ENCODE data around the gene NT5DC3.

DNA sequence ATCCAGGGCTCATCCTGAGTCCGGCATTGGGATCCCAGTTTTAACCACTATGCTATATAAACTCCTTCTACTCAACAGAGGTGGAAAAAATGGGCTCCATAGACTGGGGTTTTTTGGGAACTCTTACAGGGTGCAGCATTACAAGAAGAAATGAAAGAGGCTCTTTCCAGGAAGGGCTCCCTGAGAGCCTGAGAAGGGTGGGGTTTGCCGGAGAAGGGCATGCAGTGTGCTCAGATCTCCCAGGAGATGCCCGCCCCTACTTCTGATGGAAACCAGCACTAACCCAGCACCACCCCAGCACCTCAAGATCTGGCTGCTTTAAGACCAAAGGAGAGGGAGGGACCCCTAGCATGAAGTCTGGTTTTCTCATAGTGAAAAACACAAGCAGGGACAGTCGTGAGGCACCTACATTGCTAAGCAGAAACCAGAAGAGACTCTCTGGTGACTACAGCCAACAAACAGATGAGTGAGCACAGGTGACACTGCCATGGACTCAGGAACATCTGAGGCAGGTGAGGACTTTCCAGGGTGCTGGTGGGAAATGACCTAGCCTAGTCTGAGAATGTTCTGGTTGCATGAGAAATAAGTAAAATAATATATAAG is 45.3 kb upstream of the NT5DC3 start:
- TF ChIP-seq, protein P1, sequence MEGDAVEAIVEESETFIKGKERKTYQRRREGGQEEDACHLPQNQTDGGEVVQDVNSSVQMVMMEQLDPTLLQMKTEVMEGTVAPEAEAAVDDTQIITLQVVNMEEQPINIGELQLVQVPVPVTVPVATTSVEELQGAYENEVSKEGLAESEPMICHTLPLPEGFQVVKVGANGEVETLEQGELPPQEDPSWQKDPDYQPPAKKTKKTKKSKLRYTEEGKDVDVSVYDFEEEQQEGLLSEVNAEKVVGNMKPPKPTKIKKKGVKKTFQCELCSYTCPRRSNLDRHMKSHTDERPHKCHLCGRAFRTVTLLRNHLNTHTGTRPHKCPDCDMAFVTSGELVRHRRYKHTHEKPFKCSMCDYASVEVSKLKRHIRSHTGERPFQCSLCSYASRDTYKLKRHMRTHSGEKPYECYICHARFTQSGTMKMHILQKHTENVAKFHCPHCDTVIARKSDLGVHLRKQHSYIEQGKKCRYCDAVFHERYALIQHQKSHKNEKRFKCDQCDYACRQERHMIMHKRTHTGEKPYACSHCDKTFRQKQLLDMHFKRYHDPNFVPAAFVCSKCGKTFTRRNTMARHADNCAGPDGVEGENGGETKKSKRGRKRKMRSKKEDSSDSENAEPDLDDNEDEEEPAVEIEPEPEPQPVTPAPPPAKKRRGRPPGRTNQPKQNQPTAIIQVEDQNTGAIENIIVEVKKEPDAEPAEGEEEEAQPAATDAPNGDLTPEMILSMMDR (IDR thresholded peaks at IDR 0.05) = no peak
- TF ChIP-seq POLR2A (IDR thresholded peaks at IDR 0.05) = no peak
- no peak for TF ChIP-seq POLR2AphosphoS5 (IDR thresholded peaks at IDR 0.05)
- TF ChIP-seq EP300 (IDR thresholded peaks at IDR 0.05) = no peak
